ENCODE measurements around the gene ZBTB7C. TPM values are rescaled to one million over a fixed set of nuclear protein-coding genes. Genes with fewer than 3 reads are reported as not detected.

Gene ZBTB7C
- total RNA-seq, 3 donors from 2014 or later (not counting 1 experiment from before 2014, with no cell fraction given), result 0.07 TPM; not detected in 2

DNA sequence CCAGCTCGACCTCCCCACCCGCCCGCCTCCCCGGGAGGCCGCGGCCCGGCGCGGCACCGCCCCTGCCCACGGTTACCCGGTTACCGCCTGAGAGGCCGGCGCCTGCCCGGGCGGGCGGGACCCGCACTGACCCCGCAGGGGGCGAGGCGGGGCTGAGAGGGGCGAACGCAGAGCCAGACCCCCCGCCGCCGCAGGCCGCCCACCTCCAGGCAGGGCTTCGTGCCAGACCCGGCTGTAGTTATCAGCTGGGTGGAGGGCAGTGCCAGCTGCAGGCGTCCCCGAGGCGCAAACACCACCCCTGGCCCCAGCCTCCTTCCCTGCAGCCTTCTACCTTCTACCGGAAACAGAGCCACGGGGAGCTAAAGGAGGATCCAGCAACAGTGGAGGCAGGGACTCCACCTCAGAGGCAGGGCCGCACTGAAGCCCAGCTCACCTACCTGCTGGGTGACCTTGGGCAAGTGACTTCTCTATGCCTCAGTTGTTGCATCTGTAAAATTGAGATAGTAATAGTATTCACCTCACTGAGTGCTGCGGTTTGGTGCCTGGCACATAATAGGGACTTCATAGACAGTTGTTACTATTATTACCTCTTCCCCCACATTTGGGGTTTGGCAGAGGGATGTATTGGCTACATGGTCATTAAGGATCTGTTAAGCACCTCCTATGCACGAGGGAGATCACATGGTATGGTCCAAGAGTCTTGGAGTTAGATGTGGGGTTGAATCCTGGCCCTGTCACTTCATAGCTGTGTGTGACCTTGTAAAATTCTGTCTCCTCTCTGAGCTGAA is 247.1 kb downstream of the ZBTB7C start:
- H3K36me3 ChIP-seq (ENCODE audit: control insufficient read depth, insufficient read depth, low read length), result no peaks in the 10 kb centered on the region
- no peak for TF ChIP-seq CTCF (IDR thresholded peaks at IDR 0.05)
- H3K9me3 Mint-ChIP-seq, result no peaks in the 10 kb centered on the region
- peaks cover 0 to 13% of the 10 kb centered on the region in 2 donors for H3K4me1 Mint-ChIP-seq
- no peaks in the 10 kb centered on the region for H3K36me3 Mint-ChIP-seq
- 7% methylated on average over 38 of the region's 38 CpGs for WGBS (ENCODE audit: insufficient coverage)
- no peak overlapping the region for H3K27ac ChIP-seq (ENCODE audit: low read length)
- H3K27ac Mint-ChIP-seq, result peak overlapping the region in 1 of 2 donors; percentile 31
- peaks cover 14% of the 10 kb centered on the region for H3K4me1 ChIP-seq (ENCODE audit: control insufficient read depth, insufficient read depth, low read length)
- no peaks in the 10 kb centered on the region for H3K9me3 ChIP-seq (ENCODE audit: control insufficient read depth, insufficient read depth, low read length)
- H3K4me3 Mint-ChIP-seq, result peak overlapping the region; percentile 83
- peak; percentile 62 to 66 (median 64) for ATAC-seq
- H3K4me3 ChIP-seq (ENCODE audit: low read length), result no peak overlapping the region
- DNase-seq, result no peak
- intact Hi-C loops (cut with micrococcal nuclease), result no loop called here
- H3K27me3 ChIP-seq (ENCODE audit: control insufficient read depth, insufficient read depth, low read length), result no peaks in the 10 kb centered on the region
- H3K27me3 Mint-ChIP-seq (ENCODE audit: low read depth in 2 of 2), result peaks cover 2 to 8% of the 10 kb centered on the region in 2 donors

- no peaks in the 10 kb centered on the region for H3K36me3 ChIP-seq (ENCODE audit: control insufficient read depth, insufficient read depth, low read length)
- H3K4me1 Mint-ChIP-seq, result peaks cover 0 to 11% of the 10 kb centered on the region in 2 donors
- peak overlapping the region in 1 of 2 donors; percentile 27 for H3K27ac Mint-ChIP-seq
- intact Hi-C loops (cut with micrococcal nuclease), result no loop called here
- no peak overlapping the region for H3K27ac ChIP-seq (ENCODE audit: low read length)
- no peaks in the 10 kb centered on the region for H3K9me3 Mint-ChIP-seq
- TF ChIP-seq CTCF (IDR thresholded peaks at IDR 0.05), result no peak
- H3K36me3 Mint-ChIP-seq, result no peaks in the 10 kb centered on the region
- 7% methylated on average over 49 of the region's 53 CpGs for WGBS (ENCODE audit: insufficient coverage)
- DNase-seq (peak; percentile 57 to 62), ATAC-seq (peak; percentile 94 to 97 (median 95))
- H3K4me1 ChIP-seq (ENCODE audit: control insufficient read depth, insufficient read depth, low read length), result peaks cover 11% of the 10 kb centered on the region
- H3K27me3 ChIP-seq (ENCODE audit: control insufficient read depth, insufficient read depth, low read length), result no peaks in the 10 kb centered on the region
- no peaks in the 10 kb centered on the region for H3K9me3 ChIP-seq (ENCODE audit: control insufficient read depth, insufficient read depth, low read length)
- H3K4me3 Mint-ChIP-seq, result peak overlapping the region; percentile 82
- H3K4me3 ChIP-seq (ENCODE audit: low read length), result peak overlapping the region; percentile 29
- H3K27me3 Mint-ChIP-seq (ENCODE audit: low read depth in 2 of 2), result peaks cover 5 to 15% of the 10 kb centered on the region in 2 donors
Measured at GRCh38 chr18:48161191-48161910, 247.8 kb downstream of the ZBTB7C start.

DNA sequence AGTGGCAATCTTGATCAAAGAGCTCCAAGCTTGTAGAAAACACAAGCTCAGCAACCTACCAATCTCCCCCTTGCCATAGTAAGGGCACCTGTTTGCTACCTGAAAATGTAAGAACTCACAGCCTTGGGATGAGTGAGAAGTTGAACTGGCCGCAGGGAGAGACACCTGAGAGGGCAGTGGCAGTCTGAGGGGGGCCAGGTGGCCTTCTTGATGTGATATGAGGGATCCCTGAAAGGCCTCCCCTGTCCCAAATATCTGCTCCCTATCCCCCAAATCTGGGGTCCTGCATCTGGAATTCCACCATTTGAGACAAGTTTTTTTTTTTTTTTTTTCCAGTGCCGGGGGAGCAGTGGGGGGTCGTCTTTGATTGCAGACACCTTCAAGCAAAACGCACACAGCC is 248.6 kb downstream of the ZBTB7C start:
- peak overlapping the region; percentile 74 for H3K4me3 Mint-ChIP-seq
- no peak overlapping the region for H3K27ac ChIP-seq (ENCODE audit: low read length)
- no peak for TF ChIP-seq CTCF (IDR thresholded peaks at IDR 0.05)
- H3K4me1 Mint-ChIP-seq, result peaks cover 0 to 11% of the 10 kb centered on the region in 2 donors
- H3K27me3 Mint-ChIP-seq (ENCODE audit: low read depth in 2 of 2), result peaks cover 7 to 23% of the 10 kb centered on the region in 2 donors
- H3K36me3 ChIP-seq (ENCODE audit: control insufficient read depth, insufficient read depth, low read length), result no peaks in the 10 kb centered on the region
- H3K4me1 ChIP-seq (ENCODE audit: control insufficient read depth, insufficient read depth, low read length), result peaks cover 11% of the 10 kb centered on the region
- no peaks in the 10 kb centered on the region for H3K9me3 ChIP-seq (ENCODE audit: control insufficient read depth, insufficient read depth, low read length)
- ATAC-seq, result no peak
- 80% methylated on average over 4 of the region's 4 CpGs for WGBS (ENCODE audit: insufficient coverage)
- H3K4me3 ChIP-seq (ENCODE audit: low read length), result no peak overlapping the region
- H3K27me3 ChIP-seq (ENCODE audit: control insufficient read depth, insufficient read depth, low read length), result no peaks in the 10 kb centered on the region
- H3K27ac Mint-ChIP-seq, result peak overlapping the region in 1 of 2 donors; percentile 27
- intact Hi-C loops (cut with micrococcal nuclease), result no loop called here
- H3K9me3 Mint-ChIP-seq, result no peaks in the 10 kb centered on the region
- DNase-seq, result no peak
- no peaks in the 10 kb centered on the region for H3K36me3 Mint-ChIP-seq
